GM04503 (cell line): ENCODE data around the gene GAL3ST2.

Experiments
- DNase-seq: peaks from one replicate; pipeline ENCODE4 v3.0.0-alpha.2; 2012; ENCODE audit warnings: low read depth

GAL3ST2 gene

DNA sequence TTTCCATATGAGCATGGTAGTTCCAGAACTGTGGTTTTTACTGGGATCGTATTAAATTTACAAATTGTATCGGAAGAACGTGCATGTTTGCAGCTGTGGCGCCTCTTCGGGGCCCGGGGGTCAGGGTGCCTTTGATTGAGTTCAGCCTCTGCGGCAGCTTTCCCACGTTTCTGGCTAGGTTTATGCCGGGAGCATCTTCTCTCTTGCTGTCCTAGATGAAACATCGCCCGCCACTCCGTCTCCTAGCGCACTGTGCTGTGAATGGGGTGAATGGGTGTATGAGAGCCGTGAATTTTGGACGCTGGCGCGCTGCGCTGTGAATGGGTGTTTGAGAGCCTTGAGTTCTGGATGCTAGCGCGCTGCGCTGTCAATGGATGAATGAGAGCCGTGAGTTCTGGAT lies 69.8 kb downstream of the GAL3ST2 start:
- no peak for DNase-seq

DNA sequence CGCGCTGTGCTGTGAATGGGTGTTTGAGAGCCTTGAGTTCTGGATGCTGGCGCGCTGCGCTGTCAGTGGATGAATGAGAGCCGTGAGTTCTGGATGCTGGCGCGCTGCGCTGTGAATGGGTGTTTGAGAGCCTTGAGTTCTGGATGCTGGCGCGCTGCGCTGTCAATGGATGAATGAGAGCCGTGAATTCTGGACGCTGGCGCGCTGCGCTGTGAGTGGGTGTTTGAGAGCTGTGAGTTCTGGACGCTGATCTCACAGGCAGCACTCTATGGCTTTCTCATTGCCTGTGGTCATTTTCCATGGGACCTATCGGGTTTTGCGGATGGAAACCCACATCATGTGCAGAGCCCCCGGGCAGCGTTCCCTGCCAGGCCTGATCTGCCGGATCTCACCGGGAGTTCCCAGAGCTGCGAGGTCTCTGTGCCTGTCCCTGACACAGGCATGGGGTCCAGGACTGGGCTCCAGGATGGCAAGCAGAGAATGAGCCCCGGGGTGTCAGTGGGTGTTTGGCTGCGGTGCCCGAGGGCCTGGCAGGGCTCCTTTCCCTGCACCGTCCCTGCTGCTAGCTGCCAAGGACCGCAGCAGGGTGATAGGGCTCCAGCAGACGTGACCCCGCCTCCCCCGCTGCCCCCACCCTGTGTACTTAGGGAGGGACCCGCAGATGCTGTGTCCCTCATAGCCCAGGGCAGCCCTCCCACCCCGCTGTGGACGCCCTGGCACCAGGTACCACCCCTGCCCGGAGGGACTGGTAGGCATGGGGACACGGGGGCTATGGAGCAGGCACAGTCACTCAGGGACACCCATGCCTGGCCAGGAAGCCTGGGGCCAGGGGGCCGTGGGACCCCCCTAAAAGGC lies 72.4 kb downstream of the GAL3ST2 start:
- no peak for DNase-seq

DNA sequence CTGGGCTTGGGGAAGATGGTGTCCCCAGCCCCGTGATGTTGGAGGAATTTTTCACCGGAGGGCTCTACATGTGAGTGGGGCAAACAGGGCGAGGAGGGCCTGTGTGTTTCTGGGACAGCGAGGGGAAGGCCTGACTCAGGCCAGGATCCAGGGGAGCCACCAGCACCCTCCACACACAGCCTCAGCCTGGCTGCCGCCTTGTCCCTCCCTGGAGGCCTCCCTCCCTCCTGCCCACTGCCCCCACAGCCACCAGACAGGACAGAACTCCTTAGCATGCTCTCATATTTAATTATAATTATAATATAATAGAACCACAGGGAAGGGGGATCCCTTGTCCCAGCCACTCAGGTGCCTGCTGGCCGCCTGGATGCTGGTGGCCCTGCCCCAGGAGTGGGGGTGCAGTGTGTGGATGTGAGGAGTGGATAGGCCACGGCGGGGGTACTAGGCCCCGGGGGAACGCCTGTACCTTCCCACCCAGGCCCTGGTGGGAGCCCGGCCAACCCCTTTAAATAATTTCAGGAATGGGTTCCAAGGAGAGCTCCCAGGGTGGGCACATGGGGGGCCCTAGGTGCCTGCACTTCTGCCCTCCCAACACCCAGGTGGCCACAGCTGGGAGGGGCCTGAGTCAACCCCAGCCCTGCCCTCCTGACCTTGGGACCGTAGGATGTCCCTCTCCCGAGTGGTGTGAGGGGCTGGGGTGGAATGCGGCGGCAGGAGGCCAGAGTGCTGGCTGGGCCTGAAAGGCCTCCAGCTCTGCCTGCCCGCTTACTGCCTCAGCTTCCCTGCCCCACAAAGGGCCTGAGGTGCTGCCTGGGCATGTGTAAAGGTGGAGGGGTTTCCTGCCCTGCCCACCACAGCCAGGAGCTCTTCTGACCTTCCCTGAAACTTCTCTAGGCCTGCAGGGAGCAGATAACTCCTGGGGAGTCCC lies 73.3 kb downstream of the GAL3ST2 start:
- DNase-seq = no peak

DNA sequence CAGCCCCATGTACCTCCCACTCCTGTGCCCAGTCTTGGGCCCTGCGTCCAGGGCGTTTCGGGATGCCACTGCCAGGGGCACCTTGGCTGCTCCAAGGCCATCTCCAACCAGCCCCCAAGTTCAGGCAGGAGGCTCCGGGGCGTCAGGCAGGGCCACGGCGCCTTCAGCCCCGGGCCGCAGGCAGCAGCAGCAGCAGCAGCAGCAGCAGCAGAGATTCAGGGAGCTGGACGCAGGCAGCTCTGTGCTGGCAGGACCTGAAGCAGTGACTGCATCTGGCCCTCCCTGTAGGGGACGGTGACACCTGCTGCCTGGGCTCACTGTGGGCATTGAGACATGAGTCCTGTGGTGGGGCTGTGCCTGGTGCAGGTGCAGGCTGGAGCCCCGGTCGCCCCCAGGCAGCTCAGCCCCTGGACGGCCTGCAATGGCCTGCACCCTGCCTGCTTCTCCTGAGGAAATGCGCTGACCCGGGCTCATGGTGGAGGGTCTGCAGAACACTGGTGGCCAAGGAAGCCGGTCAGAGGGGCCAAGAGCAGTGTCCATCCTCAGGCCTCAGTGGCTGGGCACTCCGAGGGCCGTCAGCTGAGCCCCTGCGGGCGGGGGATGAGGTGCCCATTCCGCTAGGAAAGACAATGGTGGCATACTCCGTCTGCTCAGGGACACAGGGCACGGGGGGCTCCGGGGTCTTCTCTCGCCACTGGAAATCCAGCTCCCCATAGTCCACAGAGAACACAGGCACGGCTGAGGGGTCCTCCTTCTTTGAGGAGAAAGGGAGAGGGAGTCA lies 74.1 kb downstream of the GAL3ST2 start:
- DNase-seq = no peak

DNA sequence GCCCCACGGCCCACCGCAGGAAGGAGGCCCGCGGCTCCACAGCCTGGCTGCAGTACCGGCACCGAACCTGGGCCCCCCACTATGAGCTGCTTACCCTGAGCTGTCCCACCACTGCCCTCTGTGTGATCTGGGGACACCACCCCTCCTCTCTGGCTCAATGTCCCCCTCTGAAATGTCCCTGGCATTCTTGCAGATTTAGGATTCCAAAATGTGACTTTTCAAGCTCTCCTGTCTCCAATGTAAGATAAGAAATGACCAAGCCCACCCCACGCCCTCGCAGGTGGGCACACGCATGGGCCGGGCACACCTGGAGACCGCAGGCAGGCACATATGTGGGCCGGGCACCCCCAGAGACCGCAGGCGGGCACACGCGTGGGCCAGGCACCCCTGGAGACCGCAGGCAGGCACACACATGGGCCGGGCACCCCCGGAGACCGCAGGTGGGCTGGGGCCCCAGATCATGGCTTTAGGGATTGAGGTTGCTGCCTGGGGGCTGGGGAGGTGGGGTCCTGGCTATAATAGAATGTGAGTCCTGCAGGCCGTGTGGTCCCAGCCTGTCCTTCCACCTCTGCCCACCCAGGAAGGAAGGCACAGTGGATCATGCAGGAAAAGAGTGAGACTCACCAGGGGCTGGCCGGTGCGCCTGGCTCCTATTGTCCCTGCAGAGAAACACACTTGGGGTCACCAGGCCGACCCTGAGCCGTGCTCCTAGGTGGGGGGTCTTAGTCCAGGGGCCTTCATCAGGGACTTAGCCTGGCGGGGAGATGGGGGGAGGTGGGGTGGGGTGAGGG lies 74.9 kb downstream of the GAL3ST2 start:
- DNase-seq = no peak

DNA sequence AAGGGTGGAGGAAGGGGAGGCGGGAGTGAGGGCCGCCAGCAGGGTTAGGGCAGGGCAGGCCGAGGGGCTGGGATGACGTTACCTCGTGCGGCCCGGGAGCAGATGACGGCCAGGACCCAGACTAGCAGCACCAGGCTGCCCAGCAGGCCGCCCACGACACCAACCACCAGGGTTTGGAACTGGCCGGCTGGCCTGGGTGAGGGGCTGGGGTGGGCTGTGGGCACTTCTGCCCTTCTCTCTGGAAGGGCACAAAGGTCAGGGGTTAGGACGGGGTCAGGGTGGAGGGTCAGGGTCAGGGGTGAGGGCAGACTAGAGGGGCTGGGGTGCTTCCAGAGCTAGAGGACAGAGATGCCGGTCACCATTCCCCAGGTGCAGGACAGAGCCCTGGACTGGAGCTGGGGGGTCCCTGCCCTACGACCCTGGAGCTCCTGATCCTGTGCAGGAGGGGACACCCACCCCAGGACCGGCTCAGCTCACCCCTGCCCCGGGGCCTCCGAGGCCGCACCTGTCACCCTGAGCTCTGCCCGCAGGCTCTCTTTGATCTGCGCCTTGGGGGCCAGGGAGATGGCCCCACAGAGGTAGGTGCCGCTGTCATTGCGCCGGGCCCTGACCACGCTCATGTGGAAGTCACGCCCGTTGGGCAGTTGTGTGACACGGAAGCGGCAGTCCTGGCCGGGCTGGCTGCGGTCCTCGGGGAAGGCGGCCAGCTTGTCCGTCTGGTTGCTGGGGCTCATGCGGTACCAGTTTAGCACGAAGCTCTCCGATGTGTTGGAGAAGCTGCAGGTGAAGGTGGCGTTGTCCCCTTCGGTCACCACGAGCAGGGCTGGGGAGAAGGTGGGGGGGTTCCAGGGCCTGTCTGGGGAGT lies 75.7 kb downstream of the GAL3ST2 start:
- no peak for DNase-seq

DNA sequence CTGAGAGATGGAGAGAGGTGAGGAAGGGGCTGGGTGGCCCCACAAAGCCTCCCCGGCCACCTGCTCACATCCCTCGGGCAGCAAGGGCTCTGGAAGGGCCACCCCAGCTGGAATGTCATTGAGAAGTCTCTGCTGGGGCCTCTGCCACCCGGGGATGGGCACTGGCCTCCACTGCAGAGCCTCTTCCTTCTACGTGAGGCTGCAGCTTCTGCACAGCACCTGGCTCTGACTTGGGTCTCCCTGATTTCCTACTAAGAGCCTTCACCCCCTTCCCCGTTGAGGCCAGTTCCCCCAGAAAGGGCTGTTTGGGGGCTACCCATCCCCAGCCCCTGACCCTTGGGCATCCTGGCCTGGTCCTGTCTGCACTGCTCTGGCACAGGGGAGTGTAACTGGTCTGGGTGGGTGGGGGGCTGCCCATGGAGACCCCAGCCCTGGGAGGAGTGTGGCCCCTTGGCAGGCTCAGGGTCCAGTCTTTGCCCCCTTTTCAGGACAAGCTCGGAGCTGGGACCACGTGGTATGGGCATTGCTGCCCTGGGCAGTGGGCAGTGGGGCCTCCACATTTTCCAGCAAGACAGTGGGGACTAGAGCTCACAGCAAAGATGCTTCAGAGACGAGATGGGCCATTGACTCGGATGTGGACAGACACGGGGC lies 76.5 kb downstream of the GAL3ST2 start:
- DNase-seq = no peak
